K562 (cell line): ENCODE data around the gene CTSZ. TPM values are rescaled to one million over a fixed set of nuclear protein-coding genes. Genes with fewer than 3 reads are reported as not detected.
A peak's percentile ranks its signal among the peaks of the same experiment; 100 is the strongest.

Experiments used
- BRF1 ChIP-seq: IDR thresholded peaks from 3 replicates; pipeline ENCODE4 v1.6.1; 2011; ENCODE audit warnings: borderline replicate concordance, mild to moderate bottlenecking; ENCODE audit not compliant: insufficient read length; ENCODE audit errors: extremely low read depth
- BRF2 ChIP-seq: IDR thresholded peaks from 3 replicates; pipeline ENCODE4 v1.6.1; 2011; ENCODE audit warnings: borderline replicate concordance, mild to moderate bottlenecking; ENCODE audit not compliant: insufficient read length, insufficient read depth
- CCAR2 ChIP-seq: fragments of 200-400 bp; formaldehyde crosslinking; IDR thresholded peaks from 2 replicates; pipeline ENCODE4 v1.6.1; 2017; ENCODE audit warnings: mild to moderate bottlenecking, low read depth, low read length
- HDAC2 ChIP-seq: fragments of 450-650 bp; IDR thresholded peaks from 2 replicates; pipeline ENCODE4 v1.6.1; 2016; ENCODE audit warnings: mild to moderate bottlenecking
- IRF2 ChIP-seq: sonication (generic); formaldehyde crosslinking; IDR thresholded peaks from 2 replicates; pipeline ENCODE4 v1.8.1; 2022; ENCODE audit warnings: mild to moderate bottlenecking, missing genetic modification reagents
- MTA3 ChIP-seq: fragments of 450-650 bp; formaldehyde crosslinking; IDR thresholded peaks from 2 replicates; pipeline ENCODE4 v1.6.1; 2017; ENCODE audit warnings: mild to moderate bottlenecking, borderline replicate concordance
- PHF8 ChIP-seq: fragments of 200-600 bp; sonication (generic); IDR thresholded peaks from 2 replicates; pipeline ENCODE4 v1.6.1; 2012; ENCODE audit warnings: mixed run types, mild to moderate bottlenecking, inconsistent platforms, low read length, moderate library complexity, borderline replicate concordance
- POU5F1 ChIP-seq: fragments of 150-350 bp; IDR thresholded peaks from 2 replicates; pipeline ENCODE4 v1.6.1; 2014; ENCODE audit warnings: borderline replicate concordance, low read length, low read depth, mild to moderate bottlenecking; ENCODE audit not compliant: partially characterized antibody
- STAT5A ChIP-seq: IDR thresholded peaks from 2 replicates; pipeline ENCODE4 v1.6.1; 2012; ENCODE audit warnings: low read length, inconsistent platforms, borderline replicate concordance
- ZNF444 ChIP-seq: fragments of 250-450 bp; sonication (Bioruptor Pico); IDR thresholded peaks from 2 replicates; pipeline ENCODE4 v1.4.0; 2020; ENCODE audit warnings: mild to moderate bottlenecking, moderate library complexity
- polyA plus RNA-seq, 8 experiments: library from polyadenylated mRNA; depleted of rRNA in 4 of 8; stranded (reverse) in 5 of 8; unstranded in 3 of 8; fragments of >200 nt; fragmentation: Nextera tagmentation in 2 of 8; fragmentation: Illumina TruSeq in 1 of 8; extraction: Ambion mirVana in 2 of 8; extraction: Trizol in 1 of 8; gene quantifications; 2 replicates each; pipeline versions ENCODE4 v1.2.1 to v1.2.3, GENCODE V29; 2011 to 2014; ENCODE audit warnings: inconsistent platforms in 1 of 8, missing spikeins in 1 of 8
- total RNA-seq, 7 experiments: library from RNA; depleted of rRNA in 6 of 7; stranded (reverse); fragments of >200 nt in 6 of 7; fragmentation: Illumina TruSeq in 2 of 7; extraction: Trizol in 2 of 7; gene quantifications; 2 replicates each; pipeline versions ENCODE4 v1.2.1 to v1.2.3, GENCODE V29; 2011 to 2021; ENCODE audit warnings: low replicate concordance in 1 of 7
- TF ChIP-seq, protein P1 (sequence below): fragments of 450-650 bp; IDR thresholded peaks from 2 replicates; pipeline ENCODE4 v1.6.1; 2016; ENCODE audit warnings: low read depth
- TF ChIP-seq, protein P2 (sequence below): fragments of 450-650 bp; IDR thresholded peaks from 2 replicates; pipeline ENCODE4 v1.6.1; 2016; ENCODE audit warnings: mild to moderate bottlenecking
- TF ChIP-seq, protein P3 (sequence below): fragments of 250-450 bp; sonication (Bioruptor Pico); IDR thresholded peaks from 2 replicates; pipeline ENCODE4 v1.4.0; 2020; ENCODE audit warnings: mild to moderate bottlenecking, moderate library complexity

The CTSZ gene
- total and polyA plus RNA-seq, 9 of the 15 experiments (the other 6 are each of a cell fraction or from before 2014, with no cell fraction given) = 1.6 to 143 (median 82.8) TPM

DNA sequence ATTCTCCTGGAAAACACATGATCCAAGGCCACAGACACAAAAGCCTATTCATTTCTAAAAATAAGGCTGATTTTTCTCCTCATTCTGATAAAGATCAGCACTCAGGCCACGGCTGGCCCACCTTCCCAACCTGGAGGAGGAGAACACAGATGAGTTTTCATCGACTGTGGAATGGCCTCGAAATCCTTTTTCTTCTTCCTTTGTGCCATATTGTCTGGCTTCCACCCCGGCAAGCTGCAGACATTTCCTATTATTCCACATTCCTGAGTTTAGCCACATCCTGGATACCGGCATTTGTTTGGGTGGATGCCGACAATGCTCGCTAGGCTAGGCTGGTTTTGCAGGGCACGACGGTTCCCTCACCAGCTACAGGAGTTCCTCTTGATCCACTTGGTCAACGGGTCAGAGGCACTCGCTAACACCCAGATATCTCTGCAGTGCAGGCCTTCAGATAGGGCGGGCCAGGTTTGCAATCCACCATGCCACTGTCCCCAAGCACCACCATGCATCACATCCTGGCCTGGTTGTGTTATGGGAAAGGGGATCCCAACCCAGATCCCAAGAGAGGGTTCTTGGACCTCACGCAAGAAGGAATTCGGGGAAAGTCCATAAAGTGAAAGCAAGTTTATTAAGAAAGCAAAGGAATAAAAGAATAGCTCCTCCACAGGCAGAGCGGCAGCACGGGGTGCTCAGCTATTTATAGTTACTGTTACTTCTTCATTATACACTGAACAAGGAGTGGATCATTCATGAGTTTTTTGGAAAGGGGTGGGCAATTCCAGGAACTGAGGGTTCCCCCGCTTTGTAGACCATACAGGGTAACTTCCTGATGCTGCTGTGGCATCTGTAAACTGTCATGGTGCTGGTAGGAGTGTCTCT lies 4.2 kb upstream of the CTSZ start (continued):
- TF ChIP-seq, protein P1, sequence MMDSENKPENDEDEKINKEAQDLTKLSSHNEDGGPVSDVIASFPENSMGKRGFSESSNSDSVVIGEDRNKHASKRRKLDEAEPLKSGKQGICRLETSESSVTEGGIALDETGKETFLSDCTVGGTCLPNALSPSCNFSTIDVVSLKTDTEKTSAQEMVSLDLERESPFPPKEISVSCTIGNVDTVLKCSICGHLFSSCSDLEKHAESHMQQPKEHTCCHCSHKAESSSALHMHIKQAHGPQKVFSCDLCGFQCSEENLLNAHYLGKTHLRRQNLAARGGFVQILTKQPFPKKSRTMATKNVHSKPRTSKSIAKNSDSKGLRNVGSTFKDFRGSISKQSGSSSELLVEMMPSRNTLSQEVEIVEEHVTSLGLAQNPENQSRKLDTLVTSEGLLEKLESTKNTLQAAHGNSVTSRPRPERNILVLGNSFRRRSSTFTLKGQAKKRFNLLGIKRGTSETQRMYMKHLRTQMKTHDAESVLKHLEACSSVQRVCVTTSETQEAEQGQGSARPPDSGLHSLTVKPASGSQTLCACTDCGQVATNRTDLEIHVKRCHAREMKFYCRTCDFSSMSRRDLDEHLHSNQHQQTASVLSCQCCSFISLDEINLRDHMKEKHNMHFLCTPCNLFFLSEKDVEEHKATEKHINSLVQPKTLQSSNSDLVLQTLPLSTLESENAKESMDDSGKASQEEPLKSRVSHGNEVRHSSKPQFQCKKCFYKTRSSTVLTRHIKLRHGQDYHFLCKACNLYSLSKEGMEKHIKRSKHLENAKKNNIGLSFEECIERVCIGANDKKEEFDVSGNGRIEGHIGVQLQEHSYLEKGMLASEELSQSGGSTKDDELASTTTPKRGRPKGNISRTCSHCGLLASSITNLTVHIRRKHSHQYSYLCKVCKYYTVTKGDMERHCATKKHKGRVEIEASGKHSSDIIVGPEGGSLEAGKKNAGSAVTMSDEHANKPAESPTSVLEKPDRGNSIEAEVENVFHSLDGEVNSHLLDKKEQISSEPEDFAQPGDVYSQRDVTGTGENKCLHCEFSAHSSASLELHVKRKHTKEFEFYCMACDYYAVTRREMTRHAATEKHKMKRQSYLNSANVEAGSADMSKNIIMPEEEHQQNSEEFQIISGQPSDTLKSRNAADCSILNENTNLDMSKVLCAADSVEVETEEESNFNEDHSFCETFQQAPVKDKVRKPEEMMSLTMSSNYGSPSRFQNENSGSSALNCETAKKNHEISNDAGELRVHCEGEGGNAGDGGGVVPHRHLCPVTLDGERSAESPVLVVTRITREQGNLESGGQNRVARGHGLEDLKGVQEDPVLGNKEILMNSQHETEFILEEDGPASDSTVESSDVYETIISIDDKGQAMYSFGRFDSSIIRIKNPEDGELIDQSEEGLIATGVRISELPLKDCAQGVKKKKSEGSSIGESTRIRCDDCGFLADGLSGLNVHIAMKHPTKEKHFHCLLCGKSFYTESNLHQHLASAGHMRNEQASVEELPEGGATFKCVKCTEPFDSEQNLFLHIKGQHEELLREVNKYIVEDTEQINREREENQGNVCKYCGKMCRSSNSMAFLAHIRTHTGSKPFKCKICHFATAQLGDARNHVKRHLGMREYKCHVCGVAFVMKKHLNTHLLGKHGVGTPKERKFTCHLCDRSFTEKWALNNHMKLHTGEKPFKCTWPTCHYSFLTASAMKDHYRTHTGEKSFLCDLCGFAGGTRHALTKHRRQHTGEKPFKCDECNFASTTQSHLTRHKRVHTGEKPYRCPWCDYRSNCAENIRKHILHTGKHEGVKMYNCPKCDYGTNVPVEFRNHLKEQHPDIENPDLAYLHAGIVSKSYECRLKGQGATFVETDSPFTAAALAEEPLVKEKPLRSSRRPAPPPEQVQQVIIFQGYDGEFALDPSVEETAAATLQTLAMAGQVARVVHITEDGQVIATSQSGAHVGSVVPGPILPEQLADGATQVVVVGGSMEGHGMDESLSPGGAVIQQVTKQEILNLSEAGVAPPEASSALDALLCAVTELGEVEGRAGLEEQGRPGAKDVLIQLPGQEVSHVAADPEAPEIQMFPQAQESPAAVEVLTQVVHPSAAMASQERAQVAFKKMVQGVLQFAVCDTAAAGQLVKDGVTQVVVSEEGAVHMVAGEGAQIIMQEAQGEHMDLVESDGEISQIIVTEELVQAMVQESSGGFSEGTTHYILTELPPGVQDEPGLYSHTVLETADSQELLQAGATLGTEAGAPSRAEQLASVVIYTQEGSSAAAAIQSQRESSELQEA = no peak
- TF ChIP-seq, protein P2, sequence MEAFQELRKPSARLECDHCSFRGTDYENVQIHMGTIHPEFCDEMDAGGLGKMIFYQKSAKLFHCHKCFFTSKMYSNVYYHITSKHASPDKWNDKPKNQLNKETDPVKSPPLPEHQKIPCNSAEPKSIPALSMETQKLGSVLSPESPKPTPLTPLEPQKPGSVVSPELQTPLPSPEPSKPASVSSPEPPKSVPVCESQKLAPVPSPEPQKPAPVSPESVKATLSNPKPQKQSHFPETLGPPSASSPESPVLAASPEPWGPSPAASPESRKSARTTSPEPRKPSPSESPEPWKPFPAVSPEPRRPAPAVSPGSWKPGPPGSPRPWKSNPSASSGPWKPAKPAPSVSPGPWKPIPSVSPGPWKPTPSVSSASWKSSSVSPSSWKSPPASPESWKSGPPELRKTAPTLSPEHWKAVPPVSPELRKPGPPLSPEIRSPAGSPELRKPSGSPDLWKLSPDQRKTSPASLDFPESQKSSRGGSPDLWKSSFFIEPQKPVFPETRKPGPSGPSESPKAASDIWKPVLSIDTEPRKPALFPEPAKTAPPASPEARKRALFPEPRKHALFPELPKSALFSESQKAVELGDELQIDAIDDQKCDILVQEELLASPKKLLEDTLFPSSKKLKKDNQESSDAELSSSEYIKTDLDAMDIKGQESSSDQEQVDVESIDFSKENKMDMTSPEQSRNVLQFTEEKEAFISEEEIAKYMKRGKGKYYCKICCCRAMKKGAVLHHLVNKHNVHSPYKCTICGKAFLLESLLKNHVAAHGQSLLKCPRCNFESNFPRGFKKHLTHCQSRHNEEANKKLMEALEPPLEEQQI = no peak
- TF ChIP-seq BRF2 (no peak), BRF1 (no peak), PHF8 (no peak), MTA3 (peak; percentile 41; the same call in 1 of the 2 replicates), POU5F1 (no peak), ZNF444 (CRISPR knock-in tag) (no peak), CCAR2 (no peak), IRF2 (CRISPR knock-in tag) (no peak), HDAC2 (peak; percentile 25; the same call in 1 of the 2 replicates), STAT5A (peak; percentile 86)
- TF ChIP-seq, protein P3, sequence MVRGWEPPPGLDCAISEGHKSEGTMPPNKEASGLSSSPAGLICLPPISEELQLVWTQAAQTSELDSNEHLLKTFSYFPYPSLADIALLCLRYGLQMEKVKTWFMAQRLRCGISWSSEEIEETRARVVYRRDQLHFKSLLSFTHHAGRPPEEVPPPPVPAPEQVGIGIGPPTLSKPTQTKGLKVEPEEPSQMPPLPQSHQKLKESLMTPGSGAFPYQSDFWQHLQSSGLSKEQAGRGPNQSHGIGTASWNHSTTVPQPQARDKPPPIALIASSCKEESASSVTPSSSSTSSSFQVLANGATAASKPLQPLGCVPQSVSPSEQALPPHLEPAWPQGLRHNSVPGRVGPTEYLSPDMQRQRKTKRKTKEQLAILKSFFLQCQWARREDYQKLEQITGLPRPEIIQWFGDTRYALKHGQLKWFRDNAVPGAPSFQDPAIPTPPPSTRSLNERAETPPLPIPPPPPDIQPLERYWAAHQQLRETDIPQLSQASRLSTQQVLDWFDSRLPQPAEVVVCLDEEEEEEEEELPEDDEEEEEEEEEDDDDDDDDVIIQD = no peak
